NCI-H2196 treated with DMSO at 0.1 percent for 48 hours (cell line): ENCODE data around the gene CCDC27.

Experiments
- DNase-seq: peaks from one replicate; lab custom pipeline; 2025; ENCODE audit not compliant: unreplicated experiment; lab: John Stamatoyannopoulos, UW

The CCDC27 gene

GRCh38 chr1:3750741-3751140 is 1.5 kb upstream of the CCDC27 start:
- no peak for DNase-seq

DNA sequence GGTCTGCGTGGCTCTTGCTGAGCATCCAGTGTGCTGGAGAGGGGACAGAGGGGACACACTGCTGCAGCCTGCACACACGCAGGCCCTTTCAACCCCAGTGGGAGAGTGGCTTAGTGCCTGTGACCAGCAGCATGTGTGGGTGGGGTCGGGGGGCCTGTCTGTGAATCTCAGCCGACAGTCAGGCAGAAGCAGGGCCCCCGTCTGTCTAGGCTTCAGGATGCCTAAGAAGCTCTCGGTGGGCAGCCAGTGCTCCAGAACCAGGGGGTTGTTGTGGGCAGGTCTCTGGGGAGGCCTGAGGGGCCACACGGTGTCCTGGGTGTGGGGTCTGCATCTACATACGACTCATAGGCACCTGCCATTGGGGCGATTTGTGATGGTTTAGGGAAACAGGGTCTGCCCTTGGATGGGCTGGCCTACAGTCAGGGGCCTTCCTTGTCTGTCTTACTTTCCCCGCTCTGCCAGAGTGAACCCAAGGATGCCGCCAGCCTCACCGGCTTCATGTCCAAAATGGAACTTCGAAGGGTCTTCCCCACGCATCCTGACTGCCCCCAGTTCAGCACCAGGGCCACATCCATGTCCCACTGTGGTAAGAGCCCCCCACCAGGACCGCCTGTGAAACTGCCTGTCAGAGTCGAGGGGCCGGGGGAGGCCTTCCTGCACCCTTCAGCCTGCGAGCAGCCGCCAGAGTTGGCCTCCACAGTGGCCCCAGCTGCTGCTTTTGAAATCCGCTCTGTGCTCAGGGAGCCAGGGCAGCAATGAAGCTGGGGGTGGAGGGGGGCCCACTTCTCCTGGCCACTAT is 1.6 kb downstream of the CCDC27 start:
- no peak for DNase-seq

GRCh38 chr1:3756394-3756793 is 4.1 kb downstream of the CCDC27 start:
- DNase-seq = no peak

GRCh38 chr1:3759164-3759563 is 6.9 kb downstream of the CCDC27 start:
- DNase-seq = no peak

DNA sequence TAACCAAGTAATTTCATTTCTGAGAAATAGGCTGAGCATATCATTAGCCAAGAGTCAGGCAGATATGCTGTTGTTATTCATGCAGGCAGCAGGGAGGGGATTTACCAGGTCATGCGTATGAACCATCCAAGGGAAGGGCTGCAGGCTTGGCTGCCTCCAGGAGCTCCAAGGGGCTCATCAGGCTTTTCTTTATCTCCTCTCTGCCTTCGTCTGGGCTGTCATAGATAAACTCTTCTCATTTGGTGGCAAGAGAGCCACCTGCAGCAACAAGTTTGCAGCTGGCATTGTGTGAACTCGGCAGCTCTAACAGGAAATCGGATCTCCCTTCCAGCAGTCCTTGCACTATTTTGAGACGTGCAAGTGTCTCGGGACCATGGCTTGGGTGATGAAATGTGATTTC is 7.5 kb downstream of the CCDC27 start:
- no peak for DNase-seq

DNA sequence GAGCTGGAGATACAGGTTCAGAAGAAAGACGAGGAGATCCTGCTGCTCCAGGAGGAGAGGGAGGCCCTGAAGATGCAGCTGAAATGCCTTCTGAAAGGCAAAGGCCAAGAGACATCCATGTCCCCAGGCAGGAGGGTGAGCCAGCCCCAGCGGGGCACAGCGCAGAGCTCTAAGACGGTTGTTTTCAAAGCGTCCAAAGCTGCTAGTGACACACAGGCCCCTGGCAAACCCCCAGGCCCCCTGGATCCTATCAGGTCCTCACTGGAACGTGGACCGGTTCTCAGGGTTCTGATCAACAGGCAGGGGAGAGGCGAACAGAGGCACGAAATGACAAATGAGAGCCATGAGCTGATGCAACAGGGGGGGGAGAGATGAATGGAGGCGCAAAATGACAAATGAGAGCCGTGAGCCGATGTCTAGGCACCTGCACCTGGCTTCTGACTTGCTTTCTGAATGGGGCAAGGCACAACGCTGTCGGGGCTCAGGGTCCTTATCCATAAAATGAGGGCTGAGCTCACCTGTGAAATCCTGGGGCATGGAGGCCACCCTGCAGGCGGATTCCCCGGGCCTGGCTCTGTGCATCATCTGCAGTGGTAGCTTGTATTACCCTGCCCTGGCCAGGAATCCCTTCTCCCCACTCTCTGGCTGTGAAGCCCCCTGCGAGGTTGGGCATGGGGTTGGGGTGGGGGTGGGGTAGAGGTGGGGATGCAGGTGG is 9.2 kb downstream of the CCDC27 start:
- DNase-seq = no peak

- no peak for DNase-seq
Observed at GRCh38 chr1:3762151-3762872, 10.1 kb downstream of the CCDC27 start.

DNA sequence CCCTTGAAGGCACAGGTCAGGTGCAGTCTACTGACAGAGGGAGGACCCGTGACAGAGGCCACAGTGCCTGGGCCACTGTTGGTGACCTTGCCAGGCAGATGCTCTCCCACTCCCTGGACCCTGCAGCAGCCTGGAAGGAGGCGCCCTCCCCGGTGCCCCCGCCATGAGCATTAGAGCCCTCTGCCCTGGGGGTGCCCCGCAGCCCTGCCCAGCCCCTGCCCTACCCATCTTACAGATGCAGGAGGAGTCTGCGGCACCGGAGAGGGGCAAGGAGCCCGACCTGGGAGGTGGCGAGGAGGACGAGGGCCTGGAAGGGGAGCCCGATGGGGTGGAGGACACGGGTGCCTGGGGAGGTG is 10.6 kb downstream of the CCDC27 start:
- no peak for DNase-seq

DNA sequence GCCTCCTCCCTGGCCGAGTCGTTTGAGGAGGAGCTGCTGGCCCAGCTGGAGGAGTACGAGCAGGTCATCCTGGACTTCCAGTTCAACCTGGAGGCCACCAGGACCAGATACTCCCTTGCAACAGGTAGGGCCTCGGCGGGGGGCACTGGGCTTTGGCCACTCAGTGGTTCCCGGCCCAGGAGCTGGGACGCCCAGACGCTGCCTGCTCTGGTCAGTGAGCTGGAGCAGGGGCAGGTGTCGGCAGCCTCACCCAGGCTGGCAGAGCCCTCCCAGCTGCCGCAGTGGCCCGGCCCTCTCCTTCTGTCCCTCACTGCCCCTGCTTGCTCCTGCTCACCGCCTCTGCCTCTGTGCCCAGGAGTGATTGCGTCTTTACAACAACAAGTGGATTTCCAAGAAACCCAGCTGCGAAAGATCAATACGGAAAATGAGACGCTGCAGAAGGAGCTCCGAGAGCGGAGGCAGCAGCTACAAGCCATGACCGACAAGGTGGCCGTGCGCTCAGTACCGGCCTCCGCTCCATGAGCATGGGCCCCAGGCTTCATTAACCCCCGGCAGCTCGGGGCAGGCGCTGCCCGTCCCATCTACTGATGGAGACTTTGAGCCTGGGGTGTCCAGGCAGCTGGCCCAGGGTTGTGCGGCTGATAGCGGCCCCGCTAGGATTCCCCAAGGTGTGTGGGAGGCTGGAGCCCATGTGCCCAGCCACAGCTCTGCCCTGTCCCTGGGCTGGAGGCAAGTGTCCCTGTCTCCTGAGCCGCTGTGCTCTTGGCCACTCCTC is 11.3 kb downstream of the CCDC27 start:
- no peak for DNase-seq

- no peak for DNase-seq
Observed at GRCh38 chr1:3767328-3767925, 15.2 kb downstream of the CCDC27 start.

DNA sequence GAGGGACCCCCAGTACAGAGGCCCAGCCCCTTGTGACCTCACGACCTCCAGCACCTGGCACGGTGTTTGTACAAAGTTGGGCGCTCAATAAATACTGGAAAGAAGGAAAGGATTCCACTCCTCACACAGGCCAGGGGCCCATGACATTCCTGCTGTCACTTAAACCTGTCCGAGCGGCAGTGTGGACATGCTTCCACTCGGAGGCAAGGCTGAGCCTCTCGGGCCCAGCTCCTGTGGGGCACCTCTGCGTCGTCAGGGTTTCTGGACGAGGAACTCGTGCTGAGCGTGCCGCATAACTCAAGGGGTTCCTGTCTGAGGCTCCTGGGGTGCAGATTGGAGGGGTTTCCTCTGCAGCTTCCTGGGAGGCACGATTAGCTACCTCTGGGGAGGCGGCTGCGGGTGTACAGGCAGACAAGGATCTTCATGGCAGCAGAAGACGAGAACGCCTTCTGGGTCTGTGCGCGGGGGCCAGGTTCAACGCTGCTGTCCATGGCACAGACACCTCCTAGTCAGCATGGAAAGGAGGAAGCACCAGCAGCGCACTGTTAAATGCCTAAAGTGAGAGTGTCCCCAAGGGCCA is 16.7 kb downstream of the CCDC27 start:
- no peak for DNase-seq

- no peak for DNase-seq
Observed at GRCh38 chr1:3770047-3770765, 18.0 kb downstream of the CCDC27 start.

DNA sequence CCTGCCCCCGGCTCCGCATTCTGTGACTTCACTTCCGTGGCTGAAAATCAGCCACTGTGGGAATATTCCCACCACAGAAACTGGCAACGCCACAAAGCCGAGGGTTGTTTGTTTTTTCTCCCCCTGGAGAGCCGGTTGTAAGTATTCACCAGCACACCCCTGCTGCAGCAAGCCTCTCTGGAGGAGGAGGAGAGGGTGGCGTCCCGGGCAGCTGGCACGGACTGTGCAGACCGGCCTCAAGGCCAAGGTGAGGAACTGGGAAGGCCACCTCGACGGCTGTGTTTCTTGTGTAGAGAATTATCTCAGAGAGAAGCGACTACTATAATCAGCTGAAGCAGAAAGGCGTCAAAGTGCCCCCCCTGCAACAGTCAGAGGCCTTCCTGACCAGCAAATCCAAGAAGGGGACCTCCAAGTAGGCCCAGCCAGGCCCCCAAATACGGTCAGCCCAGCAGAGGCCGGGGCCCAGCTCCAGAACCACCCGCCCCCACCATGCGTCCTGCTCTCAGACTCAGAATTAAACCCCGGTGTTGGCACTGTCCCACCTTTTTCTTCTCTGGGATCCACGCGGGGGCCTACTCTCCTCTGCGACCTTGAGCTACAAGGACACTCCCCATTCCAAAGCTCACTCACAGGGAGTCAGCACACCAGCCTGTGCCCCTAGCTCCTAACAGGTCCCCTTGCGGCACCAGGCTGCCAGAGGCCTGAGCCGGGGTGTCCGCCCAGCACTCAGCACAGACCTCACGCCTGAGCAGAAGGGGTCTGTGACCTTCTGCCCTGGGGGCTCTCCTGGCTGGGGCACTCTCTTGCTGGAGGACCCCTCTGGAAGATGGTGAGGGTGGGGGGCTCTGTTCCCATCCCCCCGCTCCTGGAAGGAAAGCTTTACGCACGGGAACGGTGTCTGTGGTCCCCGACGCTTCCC is 19.1 kb downstream of the CCDC27 start:
- DNase-seq = no peak

GRCh38 chr1:3772027-3772714 is 19.9 kb downstream of the CCDC27 start:
- peak; percentile 66 for DNase-seq

- no peak for DNase-seq
Observed at GRCh38 chr1:3772715-3773571, 20.7 kb downstream of the CCDC27 start, which contains the start of gene SMIM1. Gene SMIM1 (plus strand): TSS chr1:3772749. CDS start chr1:3775374, 2,625 bp downstream.

DNA sequence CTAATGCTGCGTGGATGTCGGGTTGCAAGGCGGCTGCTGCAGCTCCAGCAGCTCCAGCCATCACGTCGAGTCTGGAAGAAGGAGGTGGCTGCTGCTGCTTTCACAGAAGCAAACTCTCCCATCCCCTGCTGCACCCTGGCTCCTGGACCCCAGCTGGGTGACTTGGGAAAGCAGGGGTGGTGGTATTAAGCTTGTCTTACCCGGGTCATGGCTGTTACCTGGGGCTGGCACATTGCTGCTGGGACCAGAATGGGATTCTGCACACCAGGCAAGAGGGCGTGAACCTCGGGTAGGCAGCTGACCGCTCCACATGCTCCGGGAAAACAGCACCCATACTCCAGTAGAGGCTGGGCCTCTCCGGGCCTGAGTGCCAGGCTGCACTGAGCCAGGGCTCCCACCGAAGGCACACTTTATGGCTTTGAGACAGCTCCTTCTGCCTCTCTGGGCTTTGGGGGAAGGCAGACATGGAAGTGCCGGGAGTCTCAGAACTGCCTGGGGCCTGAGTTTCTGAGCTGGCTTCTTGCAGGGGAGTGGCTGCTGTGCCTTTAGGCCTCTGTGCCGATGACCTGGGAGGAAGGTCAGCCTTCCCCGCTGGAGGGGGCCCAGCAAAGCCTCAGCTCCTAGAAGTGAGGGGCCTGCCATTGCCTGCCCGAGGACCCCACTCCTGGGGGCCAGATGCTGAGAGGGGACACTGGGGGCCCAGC is 21.5 kb downstream of the CCDC27 start:
- no peak for DNase-seq
